Tibial artery (tissue), 4 donors: ENCODE data around the gene PTPN2.

Experiments
- DNase-seq, 2 donors: peaks; one replicate each; pipeline ENCODE4 v3.0.0-alpha.2; 2019
- H3K27ac ChIP-seq, 2 donors: fragments of 200-600 bp; sonication (generic) in 1 of 2; 1 replicate in 1 of 2; 2 replicates in 1 of 2; pipeline ENCODE4 v1.5.1; 2018 to 2019; ENCODE audit warnings: mild to moderate bottlenecking in 1 of 2
- H3K27me3 ChIP-seq, 2 donors: fragments of 200-600 bp; sonication (generic) in 1 of 2; one replicate each; pipeline versions ENCODE4 v1.5.1 to v1.6.0; 2016 to 2019
- H3K36me3 ChIP-seq, 3 donors: fragments of 200-600 bp; sonication (generic) in 2 of 3; one replicate each; pipeline ENCODE4 v1.5.1; 2016 to 2019; ENCODE audit warnings: mild to moderate bottlenecking in 2 of 3
- H3K4me1 ChIP-seq, 4 donors: fragments of 200-600 bp; sonication (generic) in 2 of 4; 1 replicate in 3 of 4; 2 replicates in 1 of 4; pipeline ENCODE4 v1.5.1; 2016 to 2019
- H3K4me3 ChIP-seq, 2 donors: fragments of 200-600 bp; sonication (generic) in 1 of 2; 1 replicate in 1 of 2; 2 replicates in 1 of 2; pipeline ENCODE4 v1.5.1; 2018 to 2019; ENCODE audit warnings: mild to moderate bottlenecking in 2 of 2
- H3K9me3 ChIP-seq, 3 donors: fragments of 200-600 bp; sonication (generic) in 1 of 3; one replicate each; pipeline ENCODE4 v1.5.1; 2016 to 2019
- CTCF ChIP-seq, 2 experiments: fragments of 200-600 bp in 1 of 2; fragments of 450-650 bp in 1 of 2; IDR thresholded peaks; one replicate each; pipeline ENCODE4 v1.5.1; 2017 to 2019; ENCODE audit warnings: antibody characterized with exemption in 2 of 2, mild to moderate bottlenecking in 1 of 2, moderate library complexity in 1 of 2
- intact Hi-C: fragments of 100-400 bp; cut with DNase I; formaldehyde crosslinking; loops from one replicate; pipeline ENCODE4 v1.15.0; 2023; ENCODE audit warnings: low total_unique reads

PTPN2 gene

GRCh38 chr18:12883684-12884405 lies at the start of gene PTPN2:
Gene PTPN2, minus strand, starts transcription at chr18:12884237. Its CDS starts 96 bp downstream, at chr18:12884141.
- peak; percentile 94 to 97 for DNase-seq
- H3K4me3 ChIP-seq, result peak within 1 kb of the TSS; percentile 78 to 82

GRCh38 chr18:12933327-12933726 lies 49.3 kb upstream of the PTPN2 start:
- no peak overlapping the region for H3K27ac ChIP-seq
- no peak for TF ChIP-seq CTCF (IDR thresholded peaks at IDR 0.05)
- intact Hi-C loops, result loop anchor here (5.0 kb wide), 1 partner anchor 191 kb away; no protein-coding TSS in a partner anchor
- no peaks in the 10 kb centered on the region for H3K36me3 ChIP-seq
- no peak for DNase-seq
- H3K27me3 ChIP-seq, result no peaks in the 10 kb centered on the region
- H3K4me3 ChIP-seq, result no peak overlapping the region
- no peaks in the 10 kb centered on the region for H3K4me1 ChIP-seq
- H3K9me3 ChIP-seq, result no peaks in the 10 kb centered on the region

More at GRCh38 chr18:12883684-12884405, at the start of gene PTPN2:
- no peak for TF ChIP-seq CTCF (IDR thresholded peaks at IDR 0.05)
- Histone ChIP-seq H3K4me1 (peaks cover 0 to 16% (median 9%) of the 10 kb centered on the region in 4 donors), H3K27me3 (no peaks in the 10 kb centered on the region), H3K27ac (peak within 1 kb of the TSS; percentile 93 to 96), H3K36me3 (no peaks in the 10 kb centered on the region), H3K9me3 (no peaks in the 10 kb centered on the region)
- intact Hi-C loops, result loop anchor here (5.0 to 10.0 kb wide), 2 partner anchors 63 to 841 kb away; partner anchors contain the start of genes FAM210A, RNMT and SEH1L

- intact Hi-C loops, result loop anchor here (5.0 kb wide), 1 partner anchor 189 kb away; no protein-coding TSS in a partner anchor
- Histone ChIP-seq H3K4me1 (no peaks in the 10 kb centered on the region), H3K36me3 (no peaks in the 10 kb centered on the region), H3K4me3 (no peak overlapping the region), H3K9me3 (no peaks in the 10 kb centered on the region), H3K27me3 (no peaks in the 10 kb centered on the region), H3K27ac (no peak overlapping the region)
- TF ChIP-seq CTCF (IDR thresholded peaks at IDR 0.05), result no peak
- no peak for DNase-seq
These were observed 46.9 kb upstream of the PTPN2 start for GRCh38 chr18:12930908-12931307.

- DNase-seq, result no peak
- H3K27me3 ChIP-seq, result no peaks in the 10 kb centered on the region
- no peak for TF ChIP-seq CTCF (IDR thresholded peaks at IDR 0.05)
- H3K9me3 ChIP-seq, result no peaks in the 10 kb centered on the region
- H3K4me1 ChIP-seq, result no peaks in the 10 kb centered on the region
- no peak overlapping the region for H3K4me3 ChIP-seq
- intact Hi-C loops, result loop anchor here (5.0 kb wide), 1 partner anchor 188 kb away; no protein-coding TSS in a partner anchor
- no peak overlapping the region for H3K27ac ChIP-seq
- H3K36me3 ChIP-seq, result no peaks in the 10 kb centered on the region
These were observed 46.3 kb upstream of the PTPN2 start for GRCh38 chr18:12930376-12930775.

- Histone ChIP-seq H3K4me3 (no peak overlapping the region), H3K4me1 (no peaks in the 10 kb centered on the region), H3K27me3 (no peaks in the 10 kb centered on the region), H3K9me3 (no peaks in the 10 kb centered on the region), H3K27ac (no peak overlapping the region), H3K36me3 (no peaks in the 10 kb centered on the region)
- intact Hi-C loops, result loop anchor here (5.0 kb wide), 1 partner anchor 187 kb away; no protein-coding TSS in a partner anchor
- TF ChIP-seq CTCF (IDR thresholded peaks at IDR 0.05), result no peak
- no peak for DNase-seq
These were observed 45.5 kb upstream of the PTPN2 start for GRCh38 chr18:12929477-12930083.
